IPS-NIHi11 (cell line): ENCODE results near the gene ZSCAN1.

Experiments
- DNase-seq: peaks from one replicate; pipeline ENCODE4 v3.0.0; 2012; ENCODE audit warnings: mixed read lengths, low spot score

ZSCAN1 gene

DNA sequence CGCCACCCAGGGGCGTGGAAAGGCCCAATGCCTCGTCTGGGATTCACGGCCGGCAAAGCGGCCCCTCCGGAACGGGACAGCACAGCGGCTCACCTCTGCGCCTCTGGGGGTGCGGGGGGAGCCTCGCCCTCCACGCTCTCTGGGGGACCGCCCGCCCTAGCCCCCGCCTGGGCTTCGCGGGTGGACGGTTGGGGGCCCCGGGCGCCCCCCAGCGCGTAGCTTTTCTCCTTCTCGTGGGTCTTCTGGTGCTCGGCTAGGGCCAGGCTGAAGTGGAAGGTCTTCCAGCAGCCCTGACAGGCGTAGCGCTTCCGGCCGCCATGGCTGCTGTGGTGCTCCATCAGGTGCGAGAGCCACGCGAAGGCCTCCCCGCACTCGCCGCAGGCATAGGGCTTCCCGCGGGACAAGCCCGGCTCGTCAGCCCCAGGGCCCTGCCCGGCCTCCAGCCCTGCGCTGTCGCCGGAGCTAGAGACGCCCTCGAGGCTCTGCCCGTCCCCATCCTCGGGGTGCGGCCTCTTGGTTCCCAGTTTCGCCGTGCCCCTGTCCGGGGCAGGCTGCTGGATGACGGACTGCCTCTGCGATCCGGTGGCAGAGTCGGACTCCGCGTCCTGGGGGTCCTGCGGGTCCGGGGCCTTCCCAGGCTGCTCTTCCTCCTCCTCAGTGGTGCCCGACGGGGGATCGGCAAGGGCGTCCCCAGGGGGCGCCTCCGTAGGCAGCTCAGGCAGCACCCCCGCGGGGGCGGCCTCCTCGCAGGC is 50.9 kb downstream of the ZSCAN1 start:
- DNase-seq, result no peak

DNA sequence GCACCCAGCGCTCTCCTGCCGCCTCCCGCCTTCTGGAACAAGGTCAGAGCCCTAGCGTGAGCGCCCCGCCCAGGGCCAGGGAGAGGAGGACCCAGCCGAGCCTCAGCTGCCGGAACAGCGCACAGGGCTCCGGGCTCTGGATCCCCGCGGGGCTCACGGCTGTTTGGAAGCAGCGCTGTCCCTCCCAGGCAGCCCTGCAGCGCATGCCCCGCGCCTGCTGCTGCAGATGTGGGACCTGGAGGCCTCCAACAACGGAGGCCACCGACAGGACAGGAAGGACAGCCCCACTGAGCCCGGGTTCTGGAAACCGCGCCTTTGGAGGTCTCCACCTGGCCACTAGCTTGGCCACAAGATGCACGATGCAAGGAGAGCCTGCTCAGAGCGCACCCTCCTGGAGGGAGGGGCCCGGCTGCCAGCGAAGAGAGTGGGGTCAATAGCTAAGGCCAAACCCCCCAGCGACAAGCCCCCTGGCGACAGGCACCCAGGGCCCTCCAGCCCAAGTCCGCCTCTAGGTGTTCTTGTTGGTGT is 51.6 kb downstream of the ZSCAN1 start:
- DNase-seq, result no peak

DNA sequence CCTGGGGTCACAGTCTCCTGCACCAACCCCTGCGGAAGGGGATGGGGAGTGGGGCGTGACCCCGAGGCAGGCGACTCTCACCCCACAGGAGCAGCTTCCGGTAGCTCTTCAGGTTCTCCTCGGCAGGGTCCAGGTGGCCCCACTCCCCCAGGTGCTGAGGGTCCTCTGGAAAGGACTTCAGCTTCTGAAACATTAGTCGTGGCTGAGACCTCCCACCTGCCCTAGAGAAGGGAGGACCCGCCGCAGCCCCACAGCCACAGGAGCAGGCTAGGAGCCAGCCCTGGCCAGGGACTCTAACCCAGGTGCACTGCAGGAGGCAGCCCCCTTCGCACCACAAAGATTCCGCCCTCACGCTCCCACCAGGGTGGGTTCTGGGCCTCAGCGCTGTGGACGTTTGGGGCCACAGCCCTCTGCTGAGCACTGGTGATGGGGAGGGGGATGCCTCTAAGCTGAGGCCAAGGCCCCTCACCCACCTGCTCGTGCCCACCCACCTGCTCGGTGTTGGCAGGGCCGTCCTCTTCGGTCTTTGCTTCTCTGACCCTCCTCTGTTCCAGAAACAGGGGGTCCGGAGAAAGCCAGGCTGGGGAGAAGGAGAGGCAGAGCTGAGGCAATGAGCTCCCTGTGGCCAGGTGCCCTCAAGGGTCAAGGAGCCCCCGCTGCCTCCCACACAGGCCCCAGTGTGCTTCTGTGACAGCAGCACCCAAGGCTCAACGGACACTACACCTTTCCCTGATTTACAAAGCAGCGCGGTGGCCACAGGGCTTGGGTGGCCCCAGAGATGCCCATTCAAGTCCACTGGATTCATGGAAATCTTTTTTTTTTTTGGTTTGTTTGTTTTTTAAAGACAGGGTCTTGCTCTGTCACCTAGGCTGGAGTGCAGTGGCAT is 53.2 kb downstream of the ZSCAN1 start:
- no peak for DNase-seq

DNA sequence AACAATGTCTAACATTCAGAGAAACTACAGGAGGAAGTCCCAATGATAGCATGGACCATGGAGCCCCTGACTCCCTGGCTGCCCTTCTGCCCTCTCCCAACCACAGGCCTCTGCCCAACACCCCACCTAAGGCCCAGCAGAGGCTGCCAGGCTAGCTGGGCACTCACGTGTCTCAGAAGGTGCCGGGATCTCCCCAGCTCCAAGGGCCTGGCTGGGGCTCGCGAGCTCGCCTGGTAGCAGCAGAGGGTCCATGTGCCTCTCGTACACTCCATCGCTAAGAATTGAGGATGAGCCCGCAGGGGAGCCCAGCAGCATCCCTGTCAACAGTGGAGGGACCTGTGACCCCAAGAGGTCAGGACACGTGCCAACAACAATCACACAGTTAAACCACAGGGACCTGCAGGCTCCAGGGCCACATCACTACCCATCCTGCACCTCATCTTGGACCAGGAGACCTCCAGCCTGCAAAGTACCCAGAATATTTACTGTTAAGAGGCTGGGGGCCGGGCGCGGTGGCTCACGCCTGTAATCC is 54.8 kb downstream of the ZSCAN1 start:
- no peak for DNase-seq

DNA sequence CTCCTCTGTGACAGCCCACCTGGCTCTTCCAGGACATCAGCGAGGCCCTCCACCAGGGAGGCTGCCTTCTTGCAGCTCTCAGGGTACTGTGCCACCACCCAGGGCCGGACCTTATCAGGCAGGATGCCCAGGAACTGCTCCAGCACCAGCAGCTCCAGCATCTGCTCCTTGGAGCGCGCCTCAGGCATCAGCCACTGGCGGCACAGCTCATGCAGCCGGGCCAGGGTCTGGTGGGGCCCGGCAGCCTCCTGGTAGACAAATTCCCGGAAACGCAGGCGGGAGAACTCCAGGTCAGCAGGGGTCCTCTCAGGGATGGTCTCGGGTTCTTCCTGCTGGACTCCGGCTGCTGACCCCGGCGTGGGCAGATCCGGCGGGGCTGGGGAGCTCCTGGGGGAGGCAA is 56.0 kb downstream of the ZSCAN1 start:
- DNase-seq, result no peak

DNA sequence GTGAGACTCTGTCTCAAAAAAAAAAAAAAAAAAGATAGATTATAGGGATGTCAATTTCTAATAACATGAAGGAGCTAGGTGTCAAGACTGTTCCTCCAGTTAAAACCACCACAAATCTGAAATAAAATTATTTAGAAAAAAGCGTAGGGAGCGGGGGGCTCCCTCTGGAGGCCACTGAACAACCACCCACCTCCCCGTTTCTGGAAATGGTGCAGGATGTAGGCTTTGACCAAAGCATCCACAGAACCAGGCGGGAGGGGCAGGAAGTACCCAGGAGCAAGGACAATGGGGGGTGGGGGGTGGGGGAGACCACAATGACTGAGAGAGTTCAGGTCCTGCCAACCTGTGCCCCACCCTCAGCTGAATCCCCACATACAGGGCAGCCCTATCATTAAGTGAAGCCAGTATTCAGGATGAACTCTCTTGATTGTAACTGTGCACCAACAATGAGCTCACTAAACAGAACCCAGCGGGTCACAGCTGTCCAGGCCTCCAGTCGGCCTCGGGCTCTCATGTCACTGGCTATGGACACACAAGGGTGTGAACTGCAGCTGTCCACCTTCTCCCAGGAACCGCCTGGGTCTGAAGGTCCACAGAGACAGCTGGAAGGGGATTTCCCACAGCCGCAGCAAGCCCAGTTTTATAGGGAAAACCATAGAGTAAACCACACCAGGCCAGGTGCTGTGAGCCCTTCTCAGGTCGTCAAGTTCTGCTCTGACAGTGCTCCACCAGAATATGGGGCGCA is 57.6 kb downstream of the ZSCAN1 start:
- no peak for DNase-seq

DNA sequence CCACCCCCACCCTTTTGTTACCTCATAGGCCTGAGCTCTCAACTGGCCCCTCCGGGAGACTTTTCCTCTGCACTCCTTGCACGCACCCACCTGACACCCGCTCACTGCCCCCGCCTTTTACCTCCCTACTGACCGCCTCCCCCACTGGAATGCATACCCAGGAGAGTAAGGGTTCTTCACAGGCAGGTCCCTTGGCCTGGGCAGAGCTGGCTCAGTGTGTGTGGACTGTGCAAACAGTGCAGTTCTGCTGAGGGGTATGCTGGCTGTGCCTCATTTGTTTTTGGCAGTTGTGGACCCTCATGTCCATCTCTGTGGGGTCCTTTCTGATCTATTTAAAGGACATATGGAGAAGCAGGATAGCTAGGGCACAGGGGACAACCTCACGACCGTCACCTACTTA is 59.2 kb downstream of the ZSCAN1 start:
- no peak for DNase-seq

DNA sequence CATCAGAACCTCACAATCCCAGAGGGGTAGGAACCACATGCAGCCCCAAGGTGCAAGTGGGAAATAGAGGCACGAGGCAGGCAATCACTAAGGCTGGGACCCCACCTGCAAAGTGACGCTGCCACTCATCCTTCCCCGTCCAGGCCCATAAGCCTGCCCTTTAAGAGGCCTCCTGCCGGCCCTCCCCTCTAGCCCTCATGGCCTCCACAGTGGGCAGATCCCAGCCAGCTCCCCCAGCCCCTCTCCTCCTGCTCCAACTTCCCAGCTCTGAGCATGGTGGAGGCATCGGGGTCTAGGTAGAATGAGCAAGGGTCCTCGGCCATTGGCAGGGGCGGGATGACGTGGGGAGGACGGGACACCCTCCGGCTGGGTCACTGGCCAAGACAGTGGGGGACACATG is 61.5 kb downstream of the ZSCAN1 start:
- DNase-seq, result no peak

DNA sequence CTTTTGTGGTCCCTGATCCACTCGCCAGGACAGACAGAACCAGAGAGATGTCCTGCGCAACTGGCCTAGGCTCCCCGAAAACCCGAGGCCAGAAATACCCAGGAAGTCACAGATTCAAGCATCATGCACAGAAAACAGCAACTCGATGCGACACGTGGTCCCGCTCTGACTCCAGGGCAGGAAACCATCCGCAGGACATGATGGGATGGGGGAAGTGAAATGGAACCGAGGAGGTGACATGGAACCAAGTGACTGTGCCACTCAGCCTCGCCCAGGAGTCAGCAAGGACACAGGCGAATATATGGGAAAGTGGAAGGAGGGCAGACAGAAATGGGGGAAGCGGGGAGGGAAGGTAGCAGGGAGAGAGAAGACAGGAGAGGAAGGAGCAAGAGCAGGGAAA is 63.1 kb downstream of the ZSCAN1 start:
- DNase-seq, result no peak

DNA sequence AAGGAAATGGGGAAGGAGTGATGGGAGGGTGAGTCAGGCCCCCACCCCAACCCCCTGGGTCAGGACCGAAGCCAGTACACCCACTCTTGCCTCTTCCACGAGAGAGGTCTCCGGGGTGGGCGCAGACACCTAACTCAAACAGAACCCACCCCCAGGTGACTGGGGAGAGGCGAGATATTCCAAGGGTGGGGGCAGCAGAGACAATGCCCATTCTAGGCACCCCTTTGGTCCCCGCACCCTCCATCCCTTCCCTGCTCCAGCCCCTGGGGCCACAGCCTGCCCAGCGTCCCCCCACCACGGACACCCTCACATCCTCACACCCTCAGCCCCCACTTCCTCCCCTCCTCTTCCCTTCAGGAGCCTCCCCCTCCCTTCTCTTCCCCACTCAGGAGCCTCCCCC is 63.5 kb downstream of the ZSCAN1 start:
- DNase-seq, result no peak

DNA sequence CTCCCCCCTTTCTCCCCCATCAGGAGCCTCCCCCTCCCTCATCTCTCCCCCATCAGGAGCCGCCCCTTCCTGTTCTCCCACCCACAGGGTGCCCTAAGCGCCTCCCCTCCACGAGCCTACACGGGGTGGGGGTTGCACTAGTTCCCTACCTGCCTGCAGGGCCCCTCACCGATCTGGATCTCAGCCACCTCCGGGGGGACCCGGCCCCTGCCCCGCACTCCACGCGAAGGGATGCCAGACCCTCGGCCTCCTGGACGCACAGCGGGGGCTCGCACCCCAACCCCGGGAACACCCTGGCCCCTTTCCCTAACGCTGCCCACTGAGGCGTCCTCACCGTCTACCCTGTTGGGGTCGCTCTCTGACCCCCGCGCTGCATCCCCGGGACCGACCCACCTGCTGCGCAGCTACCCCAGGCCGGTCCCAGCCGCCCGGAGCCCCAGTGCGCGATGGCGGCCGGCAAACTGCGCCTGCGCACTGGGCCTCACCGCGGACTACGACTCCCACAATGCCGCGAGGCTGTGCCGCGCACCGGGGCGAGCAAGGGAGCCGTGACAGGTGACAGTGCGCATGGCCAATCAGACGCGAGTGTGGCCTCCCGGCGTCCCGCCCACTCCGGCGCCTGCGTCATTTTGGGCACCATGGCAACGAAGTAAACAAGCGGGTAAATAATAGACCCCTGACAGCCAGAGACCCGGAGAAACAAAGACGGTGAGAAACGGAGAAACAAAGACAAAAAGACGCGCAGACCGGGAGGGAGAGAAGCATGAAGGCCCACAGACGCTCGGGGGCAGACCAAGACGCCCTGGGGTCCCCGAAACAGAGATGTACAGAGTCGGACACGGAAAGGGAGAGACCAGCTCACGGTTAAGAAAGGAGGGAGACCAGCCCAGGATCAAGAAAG is 64.2 kb downstream of the ZSCAN1 start, which contains the start of gene ZSCAN18:
ZSCAN18 (minus strand) TSS at position 451 of the 901 bp plus-strand sequence. CDS start 7,964 bp downstream, outside the sequence.
- DNase-seq, result peak; percentile 100

DNA sequence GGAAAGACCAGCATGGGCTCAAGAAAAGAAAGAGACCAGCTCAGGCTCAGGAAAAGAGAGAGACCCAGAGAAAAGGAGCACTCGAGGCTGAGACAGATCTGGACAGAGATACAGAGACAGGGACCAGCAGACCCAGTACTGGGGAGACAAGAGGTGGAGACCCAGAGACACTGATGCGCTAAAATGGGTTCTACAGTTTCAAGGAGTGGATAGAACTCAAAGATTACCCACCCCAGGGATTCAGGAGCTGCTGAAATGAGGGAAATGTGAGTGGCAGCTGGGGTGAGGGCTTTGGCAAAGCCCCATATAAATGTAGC is 64.8 kb downstream of the ZSCAN1 start:
- no peak for DNase-seq
